VCaP (cell line): Measurements from ENCODE around the gene CCN6.
A peak's percentile ranks its signal among the peaks of the same experiment; 100 is the strongest.

Experiments used
- H3K27ac ChIP-seq: fragments of 450-650 bp; 2 replicates; pipeline ENCODE4 v1.5.1; 2017
- TF ChIP-seq, protein P1 (sequence below): fragments of 450-650 bp; conservative IDR thresholded peaks from 2 replicates; pipeline ENCODE4 v1.5.1; 2017; ENCODE audit warnings: mild to moderate bottlenecking, moderate library complexity

The CCN6 gene

GRCh38 chr6:112019589-112019988 is 34.3 kb upstream of the CCN6 start:
- TF ChIP-seq, protein P1, sequence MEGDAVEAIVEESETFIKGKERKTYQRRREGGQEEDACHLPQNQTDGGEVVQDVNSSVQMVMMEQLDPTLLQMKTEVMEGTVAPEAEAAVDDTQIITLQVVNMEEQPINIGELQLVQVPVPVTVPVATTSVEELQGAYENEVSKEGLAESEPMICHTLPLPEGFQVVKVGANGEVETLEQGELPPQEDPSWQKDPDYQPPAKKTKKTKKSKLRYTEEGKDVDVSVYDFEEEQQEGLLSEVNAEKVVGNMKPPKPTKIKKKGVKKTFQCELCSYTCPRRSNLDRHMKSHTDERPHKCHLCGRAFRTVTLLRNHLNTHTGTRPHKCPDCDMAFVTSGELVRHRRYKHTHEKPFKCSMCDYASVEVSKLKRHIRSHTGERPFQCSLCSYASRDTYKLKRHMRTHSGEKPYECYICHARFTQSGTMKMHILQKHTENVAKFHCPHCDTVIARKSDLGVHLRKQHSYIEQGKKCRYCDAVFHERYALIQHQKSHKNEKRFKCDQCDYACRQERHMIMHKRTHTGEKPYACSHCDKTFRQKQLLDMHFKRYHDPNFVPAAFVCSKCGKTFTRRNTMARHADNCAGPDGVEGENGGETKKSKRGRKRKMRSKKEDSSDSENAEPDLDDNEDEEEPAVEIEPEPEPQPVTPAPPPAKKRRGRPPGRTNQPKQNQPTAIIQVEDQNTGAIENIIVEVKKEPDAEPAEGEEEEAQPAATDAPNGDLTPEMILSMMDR: no peak

GRCh38 chr6:112021691-112022310 is 32.1 kb upstream of the CCN6 start:
- H3K27ac ChIP-seq: no peak overlapping the region
- TF ChIP-seq, protein P1: no peak

More at GRCh38 chr6:112019589-112019988, 34.3 kb upstream of the CCN6 start:
- H3K27ac ChIP-seq: peak overlapping the region; percentile 14; the same call in 1 of the 2 replicates

DNA sequence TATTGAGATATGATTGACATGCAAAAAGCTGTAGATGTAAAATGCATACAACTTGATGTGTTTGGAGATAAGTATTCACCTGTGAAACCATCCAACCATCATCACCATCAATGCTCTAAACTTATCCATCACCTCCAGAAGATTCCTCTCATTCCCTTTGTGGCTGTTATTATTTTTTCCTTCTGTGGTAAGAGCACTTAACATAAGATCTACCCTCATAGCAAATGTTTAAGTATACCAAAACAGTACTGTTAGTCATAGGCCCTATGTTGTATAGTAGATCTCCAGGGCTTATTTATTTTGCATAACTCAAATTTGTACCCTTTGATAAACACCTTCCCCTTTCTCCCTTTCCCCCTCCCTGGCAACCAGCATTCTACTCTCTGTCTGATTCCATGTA is 31.2 kb upstream of the CCN6 start:
- TF ChIP-seq, protein P1: no peak
- no peak overlapping the region for H3K27ac ChIP-seq

- no peak overlapping the region for H3K27ac ChIP-seq
- TF ChIP-seq, protein P1: no peak
These were observed 29.4 kb upstream of the CCN6 start for GRCh38 chr6:112024464-112024863.

GRCh38 chr6:112026933-112027332 is 27.0 kb upstream of the CCN6 start:
- H3K27ac ChIP-seq: no peak overlapping the region
- TF ChIP-seq, protein P1: no peak

DNA sequence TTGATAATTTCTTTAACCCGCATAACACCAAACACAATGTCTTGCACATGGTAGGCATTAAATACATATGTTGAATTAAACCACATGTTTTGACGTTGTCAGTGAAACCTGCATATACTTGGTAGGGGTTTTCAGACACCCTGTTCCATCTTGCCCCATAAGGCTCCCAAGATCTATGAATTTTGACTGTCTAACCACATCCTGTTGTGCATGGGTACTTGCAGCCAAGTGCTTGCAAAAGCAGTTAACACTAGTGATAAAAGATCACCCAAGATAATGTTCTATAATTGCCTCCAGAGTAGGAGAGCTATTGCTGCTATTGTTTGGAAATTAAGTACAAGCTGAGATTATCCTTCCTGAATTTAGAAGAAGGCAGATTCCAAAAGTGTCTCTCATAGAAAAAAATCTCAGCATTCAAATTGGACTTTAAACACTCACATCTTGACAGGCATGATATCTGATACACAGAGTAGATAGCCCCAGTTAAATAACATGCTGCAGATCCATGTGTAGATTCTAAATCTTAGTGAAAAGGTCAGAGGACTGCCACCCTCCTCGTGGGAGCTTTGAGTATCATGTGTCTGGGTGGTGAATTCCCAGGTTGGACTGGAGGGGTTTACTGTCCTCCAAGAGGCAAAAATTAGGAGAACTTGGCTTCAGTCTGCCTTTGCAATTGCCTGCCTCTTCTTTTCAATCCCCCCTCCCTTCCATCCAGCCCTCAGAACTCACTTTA is 25.8 kb upstream of the CCN6 start:
- TF ChIP-seq, protein P1: no peak
- H3K27ac ChIP-seq: no peak overlapping the region

DNA sequence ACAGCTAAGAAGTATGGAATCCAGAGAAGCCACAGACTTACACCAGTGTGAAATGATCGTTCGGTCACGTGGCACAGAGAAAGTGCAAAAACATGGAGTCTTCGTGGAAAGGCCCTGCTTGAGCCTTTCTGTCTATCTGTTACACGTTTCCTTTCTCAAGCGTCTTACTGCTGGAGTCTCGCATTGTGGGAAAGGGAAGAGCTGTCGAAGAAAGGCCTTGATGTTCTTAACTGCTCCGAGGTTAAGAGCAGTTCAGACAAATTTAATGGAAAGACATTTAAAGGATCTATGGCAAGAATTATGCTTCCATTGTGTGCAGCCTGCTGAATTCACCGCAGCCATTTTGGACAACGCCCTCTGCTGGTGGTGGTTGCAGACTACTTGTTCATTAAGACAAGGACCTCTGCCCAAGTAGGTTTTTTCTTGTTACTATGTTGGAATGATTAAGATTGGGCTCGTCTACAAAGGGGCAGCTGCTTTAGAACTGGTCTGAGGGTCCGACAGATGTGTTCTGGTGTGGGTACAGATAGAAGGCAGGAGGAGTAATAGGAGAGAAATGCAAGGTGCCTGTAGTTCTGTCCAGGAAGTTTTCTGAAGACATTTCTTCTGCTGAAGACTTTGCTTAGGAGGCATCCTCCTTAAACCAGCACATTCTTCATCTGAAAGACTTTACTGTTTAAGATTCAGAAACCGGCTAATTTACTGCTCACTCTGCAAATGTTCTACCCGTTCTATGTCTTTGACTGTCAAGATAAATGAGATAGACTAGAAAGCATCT is 24.7 kb upstream of the CCN6 start:
- TF ChIP-seq, protein P1: peak; percentile 70
- H3K27ac ChIP-seq: no peak overlapping the region
